NCI-H2107 (cell line): ENCODE data around the gene GABRD.

Source experiments
- DNase-seq: peaks from one replicate; lab custom pipeline; 2025; lab: John Stamatoyannopoulos, UW

The GABRD gene

DNA sequence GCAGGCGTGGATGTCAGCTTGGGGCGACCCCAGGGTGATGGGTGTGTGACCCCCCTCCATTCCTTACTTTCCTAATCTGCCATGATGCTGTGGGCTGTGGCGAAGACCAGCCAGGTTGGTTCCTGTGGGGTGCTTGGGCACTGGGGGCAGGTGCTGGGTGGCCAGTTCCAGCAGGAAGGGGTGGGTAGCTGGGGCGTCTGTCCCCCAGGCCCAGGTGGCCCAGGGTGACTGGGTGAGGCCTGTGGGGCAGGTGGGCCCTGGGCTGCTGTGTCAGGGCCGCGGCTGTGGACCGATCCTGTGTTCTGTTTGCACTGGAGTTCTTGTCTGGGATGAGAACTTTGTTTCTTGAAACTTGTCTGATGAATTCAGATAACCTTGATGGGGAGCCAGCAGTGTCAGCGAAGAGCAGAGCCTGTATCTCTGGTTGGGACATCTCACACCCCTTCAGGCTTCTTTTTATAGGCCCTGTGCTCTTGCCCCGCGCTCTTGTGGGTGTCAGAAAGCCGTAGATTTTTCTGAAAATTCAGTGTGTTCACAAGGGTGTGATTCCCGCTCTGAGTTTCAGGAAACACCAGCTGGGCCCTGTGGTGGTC lies 34.7 kb downstream of the GABRD start:
- no peak for DNase-seq

DNA sequence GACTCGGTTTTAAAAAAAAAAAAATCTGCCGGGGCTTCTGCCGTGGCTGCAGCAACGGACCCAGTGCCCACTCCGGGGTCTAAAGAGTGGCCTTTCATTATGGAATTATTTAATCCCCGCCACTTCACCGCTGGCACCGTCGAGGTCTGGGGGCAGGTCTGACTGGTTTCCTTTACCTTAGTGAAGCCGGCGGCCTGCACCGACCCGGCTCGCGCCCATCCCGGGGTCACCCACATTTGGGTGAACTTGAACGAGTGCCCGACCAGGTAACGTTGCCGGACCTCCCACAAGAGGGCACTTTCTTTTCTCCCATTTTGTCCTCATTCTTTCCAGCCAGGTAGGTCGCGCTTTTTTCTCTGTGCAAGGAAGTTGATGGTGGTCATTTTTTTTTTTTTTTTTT lies 35.4 kb downstream of the GABRD start:
- DNase-seq, result no peak

DNA sequence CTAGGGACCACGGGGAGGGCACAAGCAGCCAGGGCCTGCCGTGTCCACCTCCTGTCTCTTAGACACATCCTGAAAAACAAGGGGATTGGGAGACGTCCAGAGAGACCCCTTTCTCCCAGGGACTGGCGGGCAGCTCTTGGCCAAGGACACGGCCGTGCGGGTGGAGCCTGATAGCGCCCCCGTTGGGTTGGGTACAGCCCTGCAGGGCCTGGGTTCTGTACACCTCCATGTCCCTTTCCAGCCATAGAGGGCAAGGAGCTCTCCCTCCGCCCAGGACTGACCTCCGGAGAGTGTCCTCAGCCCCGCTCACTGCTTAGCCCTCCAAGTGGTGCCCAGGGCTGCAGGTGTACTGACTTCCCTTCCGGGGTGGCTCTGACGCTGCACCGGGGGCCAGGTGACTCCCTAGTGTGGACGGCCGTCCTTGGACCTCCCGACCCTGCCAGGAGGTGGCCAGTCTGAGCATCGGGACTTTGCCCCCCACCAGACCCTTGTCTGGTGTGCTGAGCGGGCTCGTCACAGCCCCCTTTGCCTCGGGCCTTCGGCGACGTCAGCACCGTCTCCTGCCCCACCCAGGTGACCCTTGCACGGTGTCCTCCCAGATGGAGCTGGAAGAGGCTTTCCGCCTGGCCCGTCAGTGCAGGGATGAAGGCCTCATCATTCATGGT lies 36.9 kb downstream of the GABRD start:
- DNase-seq, result no peak

DNA sequence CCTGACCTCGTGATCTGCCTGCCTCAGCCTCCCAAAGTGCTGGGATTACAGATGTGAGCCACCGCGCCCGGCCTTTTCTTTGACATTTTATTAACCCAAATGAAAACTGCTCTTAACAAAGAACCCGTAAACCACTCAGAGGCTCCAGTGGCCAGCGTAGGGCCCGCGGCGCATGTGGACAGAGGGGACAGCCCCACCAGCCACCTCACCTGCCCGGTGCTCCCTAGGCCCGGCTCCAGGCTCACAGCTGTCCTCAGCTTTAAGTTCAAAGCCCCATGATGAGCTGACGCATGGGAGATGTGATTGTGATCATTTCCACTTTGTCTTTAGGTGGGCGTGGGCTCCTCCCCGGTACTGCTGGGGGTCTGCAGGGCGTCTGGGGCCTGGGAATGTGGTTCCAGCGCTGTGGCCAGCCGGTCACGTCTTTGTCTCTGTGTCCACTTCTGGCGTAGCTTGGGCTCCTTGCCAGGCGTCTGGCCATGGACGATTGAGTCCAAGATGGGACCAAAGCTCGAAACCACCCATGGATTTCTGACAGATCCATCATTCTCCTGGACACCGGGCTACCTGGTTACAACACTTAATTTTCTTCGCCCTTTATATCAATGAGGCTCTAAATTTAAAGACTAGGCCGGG lies 37.9 kb downstream of the GABRD start:
- no peak for DNase-seq

DNA sequence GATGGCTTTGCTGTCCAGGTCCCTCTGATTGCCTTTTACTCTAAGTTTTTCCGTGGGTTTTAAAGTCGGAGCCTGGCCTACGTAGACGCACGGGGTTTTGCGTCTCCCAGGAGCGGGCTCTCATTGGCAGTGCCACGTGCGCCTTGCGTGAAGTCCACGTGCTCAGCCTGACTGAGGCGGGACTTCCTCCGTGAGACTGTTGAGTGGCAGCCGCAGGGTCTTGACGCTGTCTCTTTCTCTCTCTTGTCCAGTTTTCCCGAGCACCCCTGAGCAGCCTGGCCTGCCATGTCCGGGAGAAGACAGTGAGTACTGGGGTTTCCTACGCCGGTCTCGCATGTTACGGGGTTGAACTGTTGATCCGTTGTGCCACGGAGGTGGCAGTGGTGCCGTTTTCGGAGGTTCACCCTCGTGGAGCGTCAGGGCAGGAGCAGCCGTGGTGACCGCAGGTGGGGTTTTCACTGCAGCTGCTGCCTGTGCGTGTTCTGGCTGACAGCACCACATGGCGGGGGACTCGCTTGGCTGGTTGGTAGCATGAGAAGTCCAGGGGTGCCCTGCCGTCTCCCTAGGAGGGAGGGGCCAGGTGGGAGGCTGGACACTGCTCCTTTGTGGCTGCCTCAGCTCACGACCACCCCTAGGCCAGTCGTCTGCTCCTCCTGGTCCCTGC lies 40.3 kb downstream of the GABRD start:
- DNase-seq, result no peak

DNA sequence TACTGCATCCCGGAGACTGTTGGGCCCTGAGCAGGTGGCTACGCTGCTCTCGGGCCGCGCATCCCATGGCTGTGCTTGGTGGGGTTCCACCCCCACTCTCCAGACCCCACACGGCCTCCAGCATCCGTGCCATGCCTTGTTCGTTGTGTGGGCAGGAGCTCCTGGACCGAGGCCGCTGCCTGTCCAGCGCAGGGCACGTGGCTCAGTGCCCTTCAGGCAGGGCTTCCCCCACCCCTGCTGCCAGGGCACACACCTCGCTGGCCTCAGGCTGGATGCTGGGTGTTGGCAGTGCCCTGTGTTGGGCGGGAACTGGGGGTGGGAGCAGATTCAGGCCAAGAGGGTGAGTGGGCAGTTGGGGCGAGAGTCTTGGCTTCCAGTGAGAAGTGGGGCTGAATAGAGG lies 40.9 kb downstream of the GABRD start:
- DNase-seq, result no peak

DNA sequence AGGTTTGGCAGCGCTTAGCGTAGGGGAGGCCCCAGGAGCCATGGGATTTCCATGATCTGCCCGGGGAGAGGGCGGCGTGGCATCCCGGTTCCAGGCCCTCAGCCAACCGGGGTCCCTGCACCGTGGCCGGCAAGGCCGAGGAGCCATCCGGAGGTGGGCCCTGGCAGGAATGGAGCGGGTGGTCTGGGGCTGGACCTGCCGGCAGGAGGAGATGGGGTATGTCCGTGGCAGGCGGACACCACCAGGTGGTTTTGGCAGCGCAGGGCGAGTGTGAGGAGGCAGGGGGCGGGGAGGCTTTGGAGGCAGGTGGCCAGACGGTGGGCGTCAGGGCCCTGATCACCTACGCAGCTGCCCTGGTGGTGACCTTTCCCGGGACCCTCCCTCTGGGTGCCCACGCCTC lies 41.4 kb downstream of the GABRD start:
- no peak for DNase-seq

DNA sequence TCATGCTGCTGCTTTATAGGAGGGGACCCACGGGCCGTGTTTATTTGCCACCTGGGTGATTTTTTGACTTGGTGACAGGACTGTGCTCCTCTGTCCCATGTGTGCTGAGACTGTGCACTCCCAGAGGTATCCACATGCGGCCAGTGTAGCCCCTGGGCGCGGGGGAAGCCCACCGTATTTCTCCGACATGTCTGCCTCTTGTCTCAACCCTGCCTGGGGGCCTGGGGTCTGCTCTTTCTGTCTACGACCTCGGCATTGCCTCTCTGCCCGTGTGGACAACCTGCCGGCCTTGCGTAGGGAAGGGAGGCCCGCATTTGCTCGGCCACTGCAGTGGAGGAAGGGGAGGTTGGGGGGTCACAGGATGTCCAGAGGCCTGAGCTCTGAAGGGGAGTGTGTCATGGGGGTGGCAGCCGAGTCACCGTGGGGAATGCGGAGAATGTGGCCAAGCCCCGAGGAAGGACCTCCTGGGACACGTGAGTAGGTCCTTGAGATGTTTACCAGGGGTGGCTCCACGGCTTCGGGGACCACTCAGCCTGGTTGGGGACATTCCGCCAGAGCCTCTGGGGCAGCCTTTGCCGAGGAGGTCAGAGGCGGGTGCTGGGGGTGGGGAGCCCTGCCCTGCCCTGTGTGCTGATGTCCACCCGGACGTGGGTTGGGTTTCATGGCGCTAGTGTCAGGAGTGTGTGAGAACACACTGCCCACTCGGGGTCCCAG lies 42.1 kb downstream of the GABRD start:
- no peak for DNase-seq

DNA sequence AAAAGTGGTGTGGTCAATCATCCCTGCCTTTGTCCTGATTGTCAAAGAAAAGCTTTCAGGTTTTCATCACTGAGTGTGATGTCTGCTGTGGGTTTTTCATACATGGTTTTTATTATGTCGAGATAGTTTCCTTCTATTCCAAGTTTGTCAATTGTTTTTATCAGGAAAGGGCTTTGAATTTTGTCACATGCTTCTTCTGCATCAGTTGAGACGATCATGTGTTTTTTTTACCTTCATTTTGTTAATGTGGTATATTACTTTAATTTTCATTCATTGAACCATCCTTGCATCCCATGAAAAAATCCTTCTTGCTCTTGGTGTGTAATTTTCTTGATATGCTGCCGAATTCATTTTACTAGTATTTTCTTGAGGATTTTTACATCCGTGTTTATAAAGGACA lies 46.6 kb downstream of the GABRD start:
- no peak for DNase-seq

DNA sequence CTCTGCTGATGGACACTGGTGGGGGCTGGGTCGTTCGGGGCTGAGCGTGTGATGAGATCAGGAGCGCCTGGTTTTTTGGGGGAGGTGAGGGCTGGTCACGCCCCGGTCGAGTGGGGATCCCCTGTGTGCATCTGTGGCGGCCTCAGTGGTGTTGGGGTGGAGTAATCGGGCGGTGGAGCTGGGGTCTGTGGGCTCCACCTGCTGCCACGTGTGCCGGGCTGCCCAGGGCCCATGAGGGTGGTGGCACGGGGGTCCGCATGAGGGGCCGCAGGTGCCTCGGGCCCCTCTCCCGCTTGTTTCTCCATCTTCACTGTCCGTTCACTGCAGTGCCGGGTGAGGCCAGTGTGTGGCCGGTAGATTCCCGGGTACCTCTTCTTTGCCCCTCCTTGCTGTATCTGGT lies 48.2 kb downstream of the GABRD start:
- DNase-seq, result no peak

DNA sequence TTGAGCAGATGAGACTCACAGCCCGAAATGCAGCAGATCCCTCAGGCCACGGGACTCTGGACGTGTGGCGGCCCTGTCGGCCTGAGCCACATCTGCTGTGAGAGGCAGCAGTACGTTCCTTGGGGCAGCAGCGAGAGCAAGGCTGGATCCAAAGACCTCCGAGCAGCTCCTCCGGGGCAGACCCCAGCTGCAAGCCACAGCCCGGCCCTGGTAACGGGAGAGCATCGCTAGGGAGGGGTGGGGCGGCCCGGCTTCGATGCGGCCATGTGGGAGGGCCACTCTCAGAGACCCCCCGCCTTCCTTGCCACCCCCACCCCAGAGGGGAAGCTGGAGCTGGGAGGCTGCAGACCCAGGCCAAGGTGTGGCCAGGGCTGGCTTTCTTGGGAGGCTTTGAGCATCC lies 48.8 kb downstream of the GABRD start:
- no peak for DNase-seq

DNA sequence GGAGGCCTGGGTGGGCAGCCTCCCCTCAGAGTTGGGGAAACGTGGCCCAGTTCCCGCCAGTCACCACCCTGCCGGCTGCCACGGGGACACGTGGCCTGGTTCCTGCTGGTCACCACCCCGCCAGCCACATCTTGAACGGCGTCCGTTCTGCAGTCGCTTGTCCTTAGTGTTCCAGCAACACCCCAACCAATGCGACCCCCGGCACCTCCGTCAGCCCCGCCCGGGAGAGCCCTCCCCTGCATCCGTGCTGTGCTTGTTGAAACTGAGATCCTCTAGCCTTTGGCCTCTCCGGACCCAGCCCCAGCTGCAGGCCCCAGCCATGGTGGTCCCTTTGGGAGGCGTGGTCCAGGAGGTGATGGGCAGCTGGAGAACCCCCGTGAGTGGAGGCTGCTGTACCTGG lies 49.8 kb downstream of the GABRD start:
- no peak for DNase-seq

DNA sequence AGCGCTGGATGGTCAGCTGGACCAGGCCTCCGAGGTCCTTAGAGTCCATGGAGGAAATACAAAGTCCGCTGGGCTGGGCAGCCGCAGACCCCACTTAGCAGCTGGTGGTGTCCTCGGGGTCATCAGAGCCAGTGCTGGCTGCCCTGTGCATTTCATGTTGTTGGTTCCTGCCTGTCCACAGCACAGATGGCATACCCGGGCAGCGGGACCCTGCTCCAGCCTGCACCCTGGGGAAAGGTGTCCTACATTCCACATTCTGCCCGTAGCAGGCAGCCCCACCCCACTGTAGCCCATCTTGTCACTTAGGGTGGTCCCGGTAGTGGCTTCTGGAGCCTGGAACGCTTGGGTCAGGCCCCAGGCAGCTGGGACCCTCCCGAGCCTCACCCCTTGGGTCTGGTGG lies 50.9 kb downstream of the GABRD start:
- DNase-seq, result no peak

DNA sequence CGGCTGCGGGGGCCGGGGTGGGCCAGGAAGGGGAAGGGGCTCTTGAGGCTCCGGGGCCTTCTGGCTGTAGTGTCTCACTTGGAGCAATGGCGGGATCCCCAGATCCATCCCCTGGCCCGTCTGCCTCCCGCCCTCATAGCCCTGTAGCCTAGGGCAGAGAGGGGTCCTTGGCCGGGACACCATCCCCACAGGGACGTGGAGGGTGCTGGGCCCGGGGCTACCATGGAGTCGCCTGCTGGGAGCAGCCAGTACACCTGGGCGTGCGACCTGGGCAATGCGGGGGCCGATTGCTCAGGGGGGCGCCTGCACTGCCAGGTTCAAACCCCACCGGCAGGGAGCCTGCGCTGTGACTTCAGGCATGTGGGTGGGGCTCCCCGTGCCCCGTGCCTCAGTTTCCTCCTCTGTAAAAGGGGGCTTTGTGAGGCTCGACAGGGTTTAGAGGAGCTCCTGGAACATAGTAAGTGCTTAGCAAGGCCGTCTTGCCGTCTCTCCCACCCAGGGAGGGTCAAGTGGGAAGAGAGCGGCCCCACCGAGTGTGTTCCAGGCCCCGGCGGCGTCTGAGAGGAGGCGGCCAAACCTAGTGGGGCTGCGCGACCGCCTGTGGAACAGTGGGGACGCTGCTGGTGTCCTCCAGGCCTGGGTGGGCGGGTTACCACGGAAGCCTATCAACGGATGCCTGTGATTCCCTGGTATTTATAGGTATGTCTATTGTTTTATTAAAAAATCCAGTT lies 51.8 kb downstream of the GABRD start:
- no peak for DNase-seq

DNA sequence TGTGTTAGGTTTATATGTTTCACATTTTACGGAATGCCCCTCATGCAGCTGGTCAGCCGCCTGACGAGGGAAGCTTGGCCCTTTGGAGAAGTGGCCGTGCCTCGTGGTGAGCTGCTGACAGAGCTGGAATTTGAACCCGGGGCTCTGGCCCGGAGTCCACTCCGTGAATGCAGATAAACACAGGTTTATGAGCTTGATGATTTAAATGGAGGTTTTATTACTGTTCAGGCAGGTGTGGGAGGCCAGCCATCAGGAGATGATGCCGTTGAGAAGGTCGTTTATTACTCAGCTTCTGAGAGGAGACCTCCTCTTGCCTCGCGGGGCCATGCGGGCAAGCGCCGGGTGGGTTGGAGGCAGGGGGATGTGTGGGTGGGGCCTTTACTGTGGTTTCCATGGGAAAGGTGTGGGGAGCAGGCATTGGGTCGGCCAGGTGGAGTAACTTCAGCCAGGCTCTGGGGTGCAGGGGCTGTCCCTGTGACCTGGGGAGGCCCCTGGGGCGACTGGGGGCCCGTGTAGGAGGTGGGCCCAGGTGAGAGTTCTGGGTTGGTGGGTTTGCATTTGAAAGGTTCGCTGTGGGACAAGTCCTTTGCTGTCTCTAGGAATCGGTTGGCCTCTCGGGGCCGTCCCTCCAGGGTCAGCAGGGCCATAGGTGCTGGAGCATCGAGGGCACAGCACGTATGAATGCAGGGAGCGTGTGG lies 53.1 kb downstream of the GABRD start:
- DNase-seq, result no peak

DNA sequence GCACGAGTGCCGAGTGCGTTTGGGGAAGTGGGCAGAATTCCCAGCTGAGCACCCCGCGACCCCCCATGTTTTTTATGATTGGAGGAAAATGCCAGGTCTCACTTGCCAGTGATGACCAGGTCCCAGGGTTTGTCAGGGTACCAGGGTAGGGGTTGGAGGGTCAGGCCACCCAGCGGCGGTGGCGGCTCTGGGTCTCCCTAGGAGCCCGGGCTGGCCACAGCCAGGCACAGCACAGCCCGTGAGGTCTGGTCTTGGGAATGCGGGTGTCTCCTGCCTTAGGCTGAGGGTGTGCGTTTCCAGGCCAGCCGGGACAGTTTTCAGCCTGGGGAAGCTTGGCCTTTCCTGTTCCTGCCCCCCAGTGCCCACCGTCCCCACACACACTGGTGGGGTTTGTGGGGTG lies 53.7 kb downstream of the GABRD start:
- DNase-seq, result no peak

DNA sequence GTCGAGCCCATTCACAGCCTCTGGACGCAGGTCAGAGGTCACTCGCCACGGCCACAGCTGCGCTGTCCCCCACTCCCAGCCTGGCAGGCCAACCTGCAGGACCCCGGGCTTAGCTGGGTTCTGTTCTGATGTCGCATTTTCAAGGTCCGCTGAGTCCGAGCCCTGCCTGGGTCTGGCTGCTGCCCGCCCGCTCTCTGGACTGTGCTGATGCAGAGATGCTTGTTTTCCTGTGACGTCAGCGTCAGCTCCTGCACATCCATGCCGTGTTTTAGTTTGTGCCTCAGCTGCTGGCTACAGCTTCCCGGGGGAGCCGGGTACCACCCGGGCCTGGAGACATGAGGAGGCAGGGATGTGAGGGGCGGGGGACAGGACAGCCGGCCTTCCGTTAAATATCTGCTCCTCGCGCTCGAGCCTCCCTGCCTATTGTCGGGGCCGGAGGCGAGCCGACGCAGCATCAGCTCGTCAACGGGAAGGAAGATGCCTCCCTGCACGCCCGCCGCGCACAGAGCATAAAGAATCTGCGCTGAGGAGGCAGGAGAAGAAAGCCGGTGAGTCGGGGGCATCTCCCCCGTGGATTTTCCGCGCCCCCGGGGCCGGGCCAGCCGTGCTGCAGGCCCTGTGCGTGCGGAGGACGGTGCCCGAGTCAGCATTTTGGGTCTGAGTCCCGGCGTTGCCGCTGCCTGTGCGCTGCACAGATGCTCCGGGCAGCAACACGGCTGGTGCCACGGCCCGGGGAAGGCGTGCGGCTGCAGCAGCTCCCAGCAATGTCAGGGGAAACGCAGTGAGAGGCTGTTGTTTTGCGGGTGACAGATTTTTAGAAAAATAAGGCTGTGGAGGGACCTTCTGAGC lies 54.5 kb downstream of the GABRD start:
- DNase-seq, result no peak

DNA sequence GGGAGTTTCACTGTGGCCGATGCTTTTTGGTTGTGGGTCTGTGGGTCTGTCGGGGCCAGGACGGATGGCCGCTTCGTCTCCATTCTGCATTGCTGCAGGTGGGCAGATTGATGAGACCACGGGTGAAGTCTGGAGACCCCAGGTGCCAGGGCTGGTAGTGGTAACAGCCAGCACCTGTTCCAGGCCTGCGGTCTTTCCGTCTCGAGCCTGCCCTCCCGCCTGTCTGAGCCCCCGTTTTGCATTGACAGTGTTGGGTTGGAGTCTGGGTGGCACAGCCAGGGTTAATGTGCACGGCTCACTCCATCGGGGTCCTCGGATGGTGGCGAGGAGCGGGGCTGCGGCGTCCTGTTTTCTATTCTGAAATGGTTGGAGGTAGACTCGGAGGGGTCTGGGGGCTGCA lies 55.3 kb downstream of the GABRD start:
- no peak for DNase-seq

DNA sequence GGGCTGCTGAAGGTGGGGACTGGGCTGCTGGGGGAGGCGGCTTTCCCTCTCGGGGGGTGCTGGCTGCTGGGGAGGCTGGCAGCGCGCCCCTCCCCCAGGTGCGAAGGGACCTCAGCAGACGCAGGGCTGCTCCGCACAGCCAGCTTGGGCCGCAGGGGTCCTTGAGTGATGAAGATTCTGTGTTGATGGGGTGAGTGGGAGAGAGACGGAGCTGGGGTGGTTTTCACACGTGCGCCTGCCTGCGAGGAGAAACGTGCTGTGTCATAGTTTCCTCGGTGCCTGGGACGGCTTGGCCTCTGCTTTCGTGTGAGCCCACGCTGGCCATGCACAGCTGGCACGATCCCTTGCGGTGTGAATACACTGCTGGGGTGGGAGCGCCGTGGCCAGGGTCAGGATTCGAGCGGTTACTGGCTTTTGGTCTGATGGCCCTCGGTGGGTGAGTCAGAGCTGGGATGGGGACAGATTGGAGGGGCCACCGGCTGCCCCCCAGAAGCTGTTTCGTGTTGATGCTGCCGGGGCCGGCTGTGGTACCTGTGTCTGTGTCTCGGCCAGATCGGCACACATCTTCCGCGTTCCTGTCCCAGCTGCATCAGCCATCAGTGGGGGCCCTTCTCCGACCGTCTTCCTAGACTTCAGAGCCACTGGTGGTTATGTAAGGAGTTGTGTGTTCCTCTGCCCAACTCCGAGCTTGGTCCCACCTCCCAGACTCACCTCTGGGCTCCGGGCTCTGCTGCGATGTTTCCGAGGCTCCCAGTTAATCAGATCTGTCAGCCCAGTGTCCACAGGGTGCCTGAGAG lies 56.0 kb downstream of the GABRD start:
- no peak for DNase-seq

DNA sequence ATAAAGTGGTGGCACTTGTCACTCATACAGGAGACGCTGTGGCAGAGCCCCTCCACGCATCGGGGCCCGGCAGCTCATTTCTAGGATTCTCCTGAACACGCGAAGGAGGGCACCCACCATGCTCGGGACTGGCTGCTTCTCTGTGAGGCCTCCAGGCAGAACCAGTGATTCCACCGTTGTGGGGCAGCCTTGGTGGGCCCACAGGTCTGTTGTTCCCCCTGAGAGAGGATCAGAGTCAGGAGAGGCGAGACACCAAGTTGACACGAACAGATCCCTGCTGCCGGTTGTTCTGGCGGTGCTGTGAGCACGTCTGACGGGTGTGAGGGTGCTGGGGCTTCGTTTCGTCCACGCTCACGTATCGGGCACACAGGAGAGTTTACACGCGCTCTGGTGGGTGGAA lies 57.7 kb downstream of the GABRD start:
- no peak for DNase-seq
